Trophoblast cell (in vitro differentiated cells and primary cell): ENCODE results near the gene MAB21L3.

Experiments used
- DNase-seq, 2 donors: peaks; one replicate each; pipeline ENCODE4 v3.0.0-alpha.2; 2016
- H2AFZ ChIP-seq: 2 replicates; pipeline ENCODE4 v1.6.1; 2013; ENCODE audit warnings: low read length, moderate library complexity, mild to moderate bottlenecking; ENCODE audit not compliant: insufficient read depth, poor library complexity
- H2AK5ac ChIP-seq: 2 replicates; pipeline ENCODE4 v1.6.1; 2013; ENCODE audit warnings: mild to moderate bottlenecking, low read length
- H2BK120ac ChIP-seq: 2 replicates; pipeline ENCODE4 v1.6.1; 2013; ENCODE audit warnings: low read length, mild to moderate bottlenecking, moderate library complexity; ENCODE audit not compliant: insufficient read depth, poor library complexity
- H2BK12ac ChIP-seq: 2 replicates; pipeline ENCODE4 v1.6.1; 2013; ENCODE audit warnings: mild to moderate bottlenecking, low read length, moderate library complexity
- H2BK5ac ChIP-seq: 2 replicates; pipeline ENCODE4 v1.6.1; 2013; ENCODE audit warnings: low read length, low read depth, moderate library complexity, mild to moderate bottlenecking; ENCODE audit not compliant: poor library complexity
- H3K14ac ChIP-seq: 2 replicates; pipeline ENCODE4 v1.6.1; 2013; ENCODE audit warnings: mild to moderate bottlenecking, low read length
- H3K18ac ChIP-seq: 2 replicates; pipeline ENCODE4 v1.6.1; 2013; ENCODE audit warnings: mild to moderate bottlenecking, low read length
- H3K23ac ChIP-seq: 2 replicates; pipeline ENCODE4 v1.6.1; 2013; ENCODE audit warnings: low read length
- H3K27ac ChIP-seq: 2 replicates; pipeline ENCODE4 v1.5.1; 2013; ENCODE audit warnings: low read depth, mild to moderate bottlenecking, inconsistent platforms, low read length, moderate library complexity
- H3K27me3 ChIP-seq: 2 replicates; pipeline ENCODE4 v1.6.1; 2013; ENCODE audit warnings: inconsistent platforms, mild to moderate bottlenecking, low read length, moderate library complexity; ENCODE audit not compliant: insufficient read depth
- H3K36me3 ChIP-seq, 2 experiments: 1 replicate in 1 of 2; 2 replicates in 1 of 2; pipeline ENCODE4 v1.6.1; 2013; ENCODE audit warnings: low read length in 2 of 2, mild to moderate bottlenecking in 2 of 2, moderate library complexity in 1 of 2; ENCODE audit not compliant: insufficient read depth in 2 of 2, control insufficient read depth in 1 of 2
- H3K4ac ChIP-seq: 2 replicates; pipeline ENCODE4 v1.6.1; 2013; ENCODE audit warnings: low read depth, mild to moderate bottlenecking, low read length, moderate library complexity
- H3K4me1 ChIP-seq, 2 experiments: 1 replicate in 1 of 2; 2 replicates in 1 of 2; pipeline ENCODE4 v1.6.1; 2013; ENCODE audit warnings: low read length in 2 of 2, mild to moderate bottlenecking in 2 of 2, moderate library complexity in 1 of 2; ENCODE audit not compliant: insufficient read depth in 2 of 2, control insufficient read depth in 1 of 2
- H3K4me2 ChIP-seq: 2 replicates; pipeline ENCODE4 v1.6.1; 2013; ENCODE audit warnings: inconsistent platforms, mild to moderate bottlenecking, low read length, moderate library complexity
- H3K4me3 ChIP-seq: 2 replicates; pipeline ENCODE4 v1.5.1; 2013; ENCODE audit warnings: mild to moderate bottlenecking, low read depth, low read length, inconsistent platforms
- H3K79me1 ChIP-seq: one replicate; pipeline ENCODE4 v1.6.1; 2013; ENCODE audit warnings: low read length
- H3K79me2 ChIP-seq: 2 replicates; pipeline ENCODE4 v1.6.1; 2013; ENCODE audit warnings: low read length, mild to moderate bottlenecking; ENCODE audit not compliant: control insufficient read depth, insufficient read depth, poor library complexity
- H3K9ac ChIP-seq: 2 replicates; pipeline ENCODE4 v1.6.1; 2013; ENCODE audit warnings: mild to moderate bottlenecking, low read length
- H3K9me3 ChIP-seq: 2 replicates; pipeline ENCODE4 v1.6.1; 2013; ENCODE audit warnings: low read depth, mild to moderate bottlenecking, control low read depth, inconsistent platforms, low read length; ENCODE audit not compliant: insufficient read depth
- H4K12ac ChIP-seq: 2 replicates; pipeline ENCODE4 v1.6.1; 2013; ENCODE audit warnings: low read depth, mild to moderate bottlenecking, low read length, moderate library complexity
- H4K8ac ChIP-seq: 2 replicates; pipeline ENCODE4 v1.6.1; 2013; ENCODE audit warnings: low read depth, mild to moderate bottlenecking, low read length, moderate library complexity
- H4K91ac ChIP-seq: one replicate; pipeline ENCODE4 v1.6.1; 2013; ENCODE audit warnings: low read depth, mild to moderate bottlenecking, low read length, moderate library complexity
- WGBS: extraction: QIAGEN DNeasy Blood & Tissue Kit; methylation state at CpG from one replicate; pipeline ENCODE4 v1.1.7; 2013; ENCODE audit warnings: missing lambda C conversion rate; ENCODE audit not compliant: insufficient read length, insufficient coverage; ENCODE audit errors: extremely low coverage; 5-methylcytosine and 5-hydroxymethylcytosine counted together

The MAB21L3 gene

GRCh38 chr1:116099379-116099778 is 11.8 kb upstream of the MAB21L3 start:
- Histone ChIP-seq H3K23ac (no peak overlapping the region), H3K9ac (no peak overlapping the region), H2BK12ac (no peak overlapping the region), H2AK5ac (no peak overlapping the region), H3K36me3 (no peaks in the 10 kb centered on the region), H3K79me1 (no peaks in the 10 kb centered on the region), H3K79me2 (no peaks in the 10 kb centered on the region), H3K4me1 (no peaks in the 10 kb centered on the region), H2BK120ac (no peak overlapping the region), H3K27me3 (no peaks in the 10 kb centered on the region), H4K12ac (no peak overlapping the region), H3K4me3 (no peak overlapping the region), H3K27ac (no peak overlapping the region), H3K14ac (no peak overlapping the region), H3K18ac (no peak overlapping the region), H3K9me3 (no peaks in the 10 kb centered on the region), H2BK5ac (no peak overlapping the region), H3K4ac (no peak overlapping the region), H4K91ac (no peak overlapping the region), H4K8ac (no peak overlapping the region), H3K4me2 (no peak overlapping the region), H2AFZ (no peak overlapping the region)
- no peak for DNase-seq
- no CpG with 5 or more reads among the region's 4 CpGs for WGBS

DNA sequence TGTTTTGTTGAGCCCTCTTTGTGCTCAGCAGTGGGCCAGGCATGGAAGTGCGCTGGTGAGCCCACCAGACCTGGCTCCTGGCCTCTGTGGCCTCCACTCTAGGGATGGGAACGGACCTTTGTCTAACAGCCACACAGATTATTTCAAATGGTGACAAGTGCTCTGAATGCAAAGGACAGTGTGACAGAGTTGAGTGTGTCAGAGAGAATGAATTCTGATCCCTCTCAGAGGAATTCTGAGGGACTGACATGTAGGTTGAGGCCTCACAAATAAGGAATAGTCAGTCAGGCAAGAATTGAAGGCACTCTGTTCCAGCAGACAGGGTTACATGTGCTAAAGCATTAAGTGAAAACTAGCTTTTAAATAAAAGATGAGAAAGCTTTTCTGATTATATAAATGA is 11.3 kb upstream of the MAB21L3 start:
- no peak overlapping the region for H3K14ac ChIP-seq
- H4K12ac ChIP-seq: no peak overlapping the region
- no peak overlapping the region for H3K4me2 ChIP-seq
- DNase-seq: no peak
- H2AFZ ChIP-seq: no peak overlapping the region
- no peaks in the 10 kb centered on the region for H3K79me1 ChIP-seq
- no peak overlapping the region for H3K9ac ChIP-seq
- H4K91ac ChIP-seq: no peak overlapping the region
- H2BK5ac ChIP-seq: no peak overlapping the region
- no peak overlapping the region for H2BK12ac ChIP-seq
- no CpG with 5 or more reads among the region's 2 CpGs for WGBS
- no peak overlapping the region for H3K4ac ChIP-seq
- no peak overlapping the region for H2AK5ac ChIP-seq
- H3K27me3 ChIP-seq: no peaks in the 10 kb centered on the region
- H2BK120ac ChIP-seq: no peak overlapping the region
- no peak overlapping the region for H4K8ac ChIP-seq
- H3K36me3 ChIP-seq: no peaks in the 10 kb centered on the region
- H3K4me3 ChIP-seq: no peak overlapping the region
- H3K79me2 ChIP-seq: no peaks in the 10 kb centered on the region
- H3K4me1 ChIP-seq: peaks cover 0 to under 1% of the 10 kb centered on the region in 2 experiments
- H3K27ac ChIP-seq: no peak overlapping the region
- H3K23ac ChIP-seq: no peak overlapping the region
- no peak overlapping the region for H3K18ac ChIP-seq
- no peaks in the 10 kb centered on the region for H3K9me3 ChIP-seq

DNA sequence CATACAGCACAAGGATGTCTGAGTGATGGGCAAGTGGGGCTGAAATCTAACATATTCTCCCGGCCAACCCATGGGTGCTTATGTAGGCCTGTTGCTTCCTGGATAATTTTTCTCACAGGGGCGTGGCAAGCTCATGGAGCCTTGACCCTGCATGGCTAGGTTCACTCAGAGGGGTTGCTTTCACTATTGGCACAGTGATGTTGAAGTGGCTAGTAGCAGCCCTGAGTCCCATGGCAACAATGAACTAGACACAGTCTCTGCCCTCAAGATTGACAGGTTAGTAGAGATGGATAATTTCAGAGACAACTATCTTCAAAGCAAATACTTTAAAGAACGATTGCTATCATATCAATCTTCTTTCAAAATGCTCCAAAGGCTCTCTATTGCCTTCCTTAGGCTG is 6.5 kb upstream of the MAB21L3 start:
- Histone ChIP-seq H4K8ac (no peak overlapping the region), H3K27ac (no peak overlapping the region), H2AK5ac (no peak overlapping the region), H2BK12ac (no peak overlapping the region), H2BK120ac (no peak overlapping the region), H4K12ac (no peak overlapping the region), H3K4ac (no peak overlapping the region), H3K18ac (no peak overlapping the region), H3K9me3 (no peaks in the 10 kb centered on the region), H3K9ac (no peak overlapping the region), H3K14ac (no peak overlapping the region), H2AFZ (no peak overlapping the region), H3K79me1 (no peaks in the 10 kb centered on the region), H4K91ac (no peak overlapping the region), H3K23ac (no peak overlapping the region), H3K4me2 (no peak overlapping the region), H3K27me3 (no peaks in the 10 kb centered on the region), H3K79me2 (no peaks in the 10 kb centered on the region), H3K36me3 (no peaks in the 10 kb centered on the region), H3K4me1 (peaks cover 0 to 2% of the 10 kb centered on the region in 2 experiments), H3K4me3 (no peak overlapping the region), H2BK5ac (no peak overlapping the region)
- DNase-seq: peak in 1 of 2 donors; percentile 58
- no CpG with 5 or more reads among the region's 3 CpGs for WGBS

- H3K14ac ChIP-seq: no peak overlapping the region
- WGBS: no CpG with 5 or more reads among the region's 2 CpGs
- H4K8ac ChIP-seq: no peak overlapping the region
Observed at GRCh38 chr1:116105996-116106395, 5.2 kb upstream of the MAB21L3 start.

More at GRCh38 chr1:116105996-116106395, 5.2 kb upstream of the MAB21L3 start:
- no peak overlapping the region for H3K4me3 ChIP-seq
- no peak for DNase-seq
- no peaks in the 10 kb centered on the region for H3K36me3 ChIP-seq
- H4K91ac ChIP-seq: no peak overlapping the region
- H3K4me2 ChIP-seq: no peak overlapping the region
- H3K27ac ChIP-seq: no peak overlapping the region
- no peaks in the 10 kb centered on the region for H3K79me2 ChIP-seq
- H2AK5ac ChIP-seq: no peak overlapping the region
- no peaks in the 10 kb centered on the region for H3K9me3 ChIP-seq
- H2AFZ ChIP-seq: no peak overlapping the region
- no peaks in the 10 kb centered on the region for H3K79me1 ChIP-seq
- H3K4ac ChIP-seq: no peak overlapping the region
- no peak overlapping the region for H2BK5ac ChIP-seq
- no peaks in the 10 kb centered on the region for H3K27me3 ChIP-seq
- H3K23ac ChIP-seq: no peak overlapping the region
- H2BK120ac ChIP-seq: no peak overlapping the region
- H2BK12ac ChIP-seq: no peak overlapping the region
- H3K4me1 ChIP-seq: peaks cover 0 to 5% of the 10 kb centered on the region in 2 experiments
- no peak overlapping the region for H3K9ac ChIP-seq
- no peak overlapping the region for H3K18ac ChIP-seq
- H4K12ac ChIP-seq: no peak overlapping the region
